Activated CD4-positive, alpha-beta memory T cell treated with anti-CD3 and anti-CD28 coated beads, Interleukin-2, amount 10 ng/mL, durations not matched to agents 7 days and 5 days (primary cell): ENCODE data around the gene DPH2. TPM values are rescaled to one million over a fixed set of nuclear protein-coding genes. Genes with fewer than 3 reads are reported as not detected.
A peak's percentile ranks its signal among the peaks of the same experiment; 100 is the strongest.

Experiments used
- CTCF ChIA-PET: fragments of 350-600 bp; sonication (Branson Sonifier 250); formaldehyde crosslinking; loops from one replicate; lab custom pipeline; 2021; ENCODE audit warnings: antibody characterized with exemption, inconsistent platforms; lab: Charles Lee
- POLR2A ChIA-PET: fragments of 350-600 bp; sonication (Branson Sonifier 250); formaldehyde crosslinking; loops from one replicate; lab custom pipeline; 2021; ENCODE audit warnings: antibody characterized with exemption; lab: Charles Lee
- DNase-seq: peaks from one replicate; pipeline ENCODE4 v3.0.0-alpha.2; 2020
- H3K27ac Mint-ChIP-seq: one replicate; pipeline ENCODE4 v1.8.0; 2021; ENCODE audit warnings: mild to moderate bottlenecking, mixed read lengths
- H3K27me3 Mint-ChIP-seq: one replicate; pipeline ENCODE4 v1.8.0; 2021; ENCODE audit warnings: mixed read lengths
- H3K36me3 Mint-ChIP-seq: one replicate; pipeline ENCODE4 v1.8.0; 2021; ENCODE audit warnings: low read depth, mixed read lengths
- H3K4me1 Mint-ChIP-seq: one replicate; pipeline ENCODE4 v1.8.0; 2021; ENCODE audit warnings: mixed read lengths
- H3K4me3 Mint-ChIP-seq: one replicate; pipeline ENCODE4 v1.8.0; 2021; ENCODE audit warnings: mild to moderate bottlenecking, mixed read lengths
- H3K9me3 Mint-ChIP-seq: one replicate; pipeline ENCODE4 v1.8.0; 2021; ENCODE audit warnings: mixed read lengths
- total RNA-seq, 2 experiments: library from RNA; stranded (reverse); gene quantifications; one replicate each; pipeline ENCODE4 v1.2.3, GENCODE V29; 2021

The DPH2 gene
- total RNA-seq, 2 experiments from 2014 or later: 18.0 to 19.2 TPM

DNA sequence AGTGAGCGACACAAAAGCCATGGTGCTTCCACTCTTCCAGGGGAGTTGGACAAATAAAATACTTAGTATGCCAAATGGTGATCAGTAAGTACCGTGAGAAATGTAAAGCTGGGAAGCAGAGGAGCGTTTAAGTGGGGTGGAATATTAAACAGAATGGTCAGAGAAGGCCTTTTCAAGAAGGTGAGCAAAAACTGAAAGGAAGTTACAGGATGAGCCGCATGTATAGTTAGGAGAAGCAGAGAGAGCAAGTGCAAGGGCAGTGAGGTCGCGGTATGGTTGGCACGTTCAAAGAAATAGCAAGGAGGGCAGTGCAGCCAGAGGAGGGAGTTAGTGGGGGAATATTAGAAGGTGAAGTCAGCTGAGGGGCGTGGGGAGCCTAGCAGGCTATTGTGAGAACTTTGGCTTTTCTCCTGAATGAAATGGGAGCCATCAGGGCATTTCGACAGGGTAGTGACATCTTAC, 4.2 kb downstream of the DPH2 start:
- POLR2A ChIA-PET: interaction anchor here (1.2 to 3.5 kb wide), 4 partner anchors 27 to 324 kb away, joined by 3 to 18 read pairs (median 9); partner anchors contain the start of genes IPO13, KDM4A and ST3GAL3

DNA sequence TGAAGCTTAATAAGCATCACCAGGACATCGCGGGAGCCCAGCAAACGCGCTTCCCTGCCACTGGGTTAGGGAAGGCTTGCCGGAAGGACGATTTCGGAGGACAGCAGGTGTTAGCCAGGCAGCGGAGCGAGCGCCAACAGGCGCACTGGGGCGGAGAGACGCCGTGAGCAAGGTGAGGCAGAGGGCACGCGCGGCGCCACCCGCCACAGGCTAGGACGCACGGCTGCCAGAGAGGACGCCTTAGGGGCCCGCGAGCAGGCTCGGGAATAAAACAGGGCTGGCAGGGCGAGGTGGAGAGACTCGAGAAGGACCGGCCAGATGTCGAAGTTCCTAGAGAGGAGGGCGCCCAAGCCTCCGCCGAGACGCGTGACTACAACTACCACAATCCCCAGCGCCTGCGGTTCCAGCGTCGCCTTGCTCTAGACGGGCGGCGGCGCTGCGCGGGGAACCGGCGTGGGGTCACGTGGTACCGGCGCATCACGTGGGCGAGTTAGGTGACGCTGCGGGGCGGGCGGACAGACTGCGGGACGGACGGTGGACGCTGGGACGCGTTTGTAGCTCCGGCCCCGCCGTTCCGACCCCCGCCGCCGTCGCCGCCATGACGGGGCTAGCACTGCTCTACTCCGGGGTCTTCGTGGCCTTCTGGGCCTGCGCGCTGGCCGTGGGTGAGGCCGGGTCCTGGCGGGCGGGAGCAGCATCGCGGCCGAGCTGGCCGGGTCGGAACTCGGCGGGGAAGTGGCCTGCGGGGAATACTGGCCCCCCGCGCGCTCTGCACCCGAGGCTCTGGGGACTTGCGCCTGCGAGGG, 4.8 kb downstream of the DPH2 start, which contains the start of gene ATP6V0B:
Gene ATP6V0B (plus strand): TSS at position 518 of the 806 bp plus-strand sequence. CDS start 81 bp downstream, at position 599.
- no peaks in the 10 kb centered on the region for H3K27me3 Mint-ChIP-seq
- POLR2A ChIA-PET: interaction anchor here (0.5 to 3.5 kb wide), 16 partner anchors 11 to 657 kb away, joined by 3 to 19 read pairs (median 4); partner anchors contain the start of genes CCDC24, ELOVL1, IPO13 and KDM4A
- peaks cover 34% of the 10 kb centered on the region for H3K36me3 Mint-ChIP-seq
- CTCF ChIA-PET: interaction anchor here (0.7 to 2.1 kb wide), 7 partner anchors 15 to 211 kb away, joined by 3 to 10 read pairs (median 3); partner anchors contain the start of gene IPO13
- no peaks in the 10 kb centered on the region for H3K9me3 Mint-ChIP-seq
- H3K4me1 Mint-ChIP-seq: peaks cover 63% of the 10 kb centered on the region
- peak within 1 kb of the TSS; percentile 89 for H3K4me3 Mint-ChIP-seq
- peak within 1 kb of the TSS; percentile 80 for H3K27ac Mint-ChIP-seq
- DNase-seq: peak; percentile 96

More for the DNA sequence above, 4.2 kb downstream of the DPH2 start:
- CTCF ChIA-PET: interaction anchor here (0.9 to 2.1 kb wide), 4 partner anchors 18 to 39 kb away, joined by 3 to 6 read pairs (median 4); no protein-coding TSS in a partner anchor
- Mint-ChIP-seq H3K36me3 (peaks cover 34% of the 10 kb centered on the region), H3K9me3 (no peaks in the 10 kb centered on the region), H3K4me3 (peak overlapping the region; percentile 89), H3K4me1 (peaks cover 69% of the 10 kb centered on the region), H3K27ac (peak overlapping the region; percentile 80), H3K27me3 (no peaks in the 10 kb centered on the region)
- DNase-seq: no peak

DNA sequence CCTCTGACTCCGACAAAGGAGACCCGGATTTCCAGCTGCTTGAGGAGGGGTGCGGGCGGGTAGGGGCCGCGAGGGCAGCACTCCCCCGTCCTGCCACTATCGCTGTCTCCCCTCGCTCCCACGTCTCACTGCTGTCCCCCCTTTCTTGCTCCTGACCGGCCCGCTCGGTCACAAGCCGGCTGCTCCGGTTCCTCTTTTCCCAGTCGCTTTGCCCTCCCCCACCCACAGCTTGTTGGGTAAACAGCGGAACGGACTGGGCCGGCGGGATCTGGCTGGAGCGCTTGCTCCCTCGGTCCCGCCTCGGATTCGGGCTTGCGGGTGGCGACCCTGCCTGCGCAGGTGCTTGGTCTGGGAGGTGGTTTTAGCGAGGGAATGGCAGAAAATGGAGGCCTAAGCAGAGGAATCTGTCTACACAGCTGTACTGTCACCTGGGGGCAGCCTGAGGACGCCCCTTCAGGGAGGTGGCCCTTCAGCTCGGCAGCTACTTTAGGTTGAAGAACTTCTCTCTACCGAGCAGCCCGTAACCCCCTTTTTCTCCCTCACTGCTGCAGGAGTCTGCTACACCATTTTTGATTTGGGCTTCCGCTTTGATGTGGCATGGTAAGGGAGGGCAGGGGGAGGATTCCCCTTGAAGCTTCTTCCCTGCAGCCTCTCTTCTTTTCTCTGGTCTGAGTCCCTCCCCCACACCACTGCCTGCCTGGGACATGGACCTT, 5.6 kb downstream of the DPH2 start:
- peak overlapping the region; percentile 80 for H3K27ac Mint-ChIP-seq
- peak overlapping the region; percentile 89 for H3K4me3 Mint-ChIP-seq
- peaks cover 63% of the 10 kb centered on the region for H3K4me1 Mint-ChIP-seq
- ChIA-PET CTCF (interaction anchor here (0.7 to 2.1 kb wide), 9 partner anchors 15 to 212 kb away, joined by 3 to 10 read pairs (median 3); partner anchors contain the start of gene IPO13), POLR2A (interaction anchor here (0.5 to 3.5 kb wide), 17 partner anchors 11 to 746 kb away, joined by 3 to 19 read pairs (median 3); partner anchors contain the start of genes CCDC24, ELOVL1, IPO13 and KDM4A)
- peak; percentile 40 for DNase-seq
- no peaks in the 10 kb centered on the region for H3K27me3 Mint-ChIP-seq
- H3K36me3 Mint-ChIP-seq: peaks cover 34% of the 10 kb centered on the region
- no peaks in the 10 kb centered on the region for H3K9me3 Mint-ChIP-seq

DNA sequence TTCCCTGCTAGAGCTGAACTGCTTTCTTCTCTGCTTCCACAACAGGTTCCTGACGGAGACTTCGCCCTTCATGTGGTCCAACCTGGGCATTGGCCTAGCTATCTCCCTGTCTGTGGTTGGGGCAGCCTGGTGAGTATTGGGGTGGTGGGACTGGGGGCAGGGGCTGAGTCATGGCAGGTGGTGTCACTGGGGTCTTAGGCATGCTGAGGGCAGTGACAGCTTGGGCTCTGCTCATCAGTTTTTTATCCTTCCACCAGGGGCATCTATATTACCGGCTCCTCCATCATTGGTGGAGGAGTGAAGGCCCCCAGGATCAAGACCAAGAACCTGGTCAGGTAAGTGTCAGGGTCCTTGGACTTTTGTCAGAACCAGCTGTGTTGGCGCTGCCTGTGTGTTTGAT, 6.2 kb downstream of the DPH2 start:
- Mint-ChIP-seq H3K36me3 (peaks cover 34% of the 10 kb centered on the region), H3K9me3 (no peaks in the 10 kb centered on the region), H3K27me3 (no peaks in the 10 kb centered on the region), H3K27ac (peak overlapping the region; percentile 80), H3K4me1 (peaks cover 60% of the 10 kb centered on the region), H3K4me3 (peak overlapping the region; percentile 89)
- no peak for DNase-seq
- CTCF ChIA-PET: interaction anchor here (1.1 to 2.1 kb wide), 6 partner anchors 17 to 212 kb away, joined by 3 to 10 read pairs (median 4); partner anchors contain the start of gene IPO13
- POLR2A ChIA-PET: interaction anchor here (0.8 to 3.5 kb wide), 9 partner anchors 11 to 745 kb away, joined by 3 to 19 read pairs (median 9); partner anchors contain the start of genes CCDC24, ELOVL1, IPO13 and KDM4A

DNA sequence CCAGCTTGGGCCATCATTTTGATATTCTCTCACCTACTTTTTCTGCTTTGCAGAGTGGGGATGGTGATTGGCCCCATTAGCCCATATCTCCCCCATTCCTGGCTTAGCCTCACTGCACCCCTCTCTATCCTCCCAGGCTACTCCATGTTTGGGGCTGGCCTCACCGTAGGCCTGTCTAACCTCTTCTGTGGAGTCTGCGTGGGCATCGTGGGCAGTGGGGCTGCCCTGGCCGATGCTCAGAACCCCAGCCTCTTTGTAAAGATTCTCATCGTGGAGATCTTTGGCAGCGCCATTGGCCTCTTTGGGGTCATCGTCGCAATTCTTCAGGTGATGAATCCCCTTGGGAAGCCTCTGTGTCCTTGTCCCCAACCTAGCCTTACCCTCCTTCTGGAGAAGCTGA, 7.1 kb downstream of the DPH2 start:
- CTCF ChIA-PET: interaction anchor here (1.1 to 2.1 kb wide), 2 partner anchors 30 to 71 kb away, joined by 3 to 10 read pairs; partner anchors contain the start of gene IPO13
- Mint-ChIP-seq H3K4me1 (peaks cover 57% of the 10 kb centered on the region), H3K36me3 (peaks cover 34% of the 10 kb centered on the region), H3K27ac (no peak overlapping the region), H3K27me3 (no peaks in the 10 kb centered on the region), H3K4me3 (peak overlapping the region; percentile 89), H3K9me3 (no peaks in the 10 kb centered on the region)
- POLR2A ChIA-PET: interaction anchor here (2.4 kb wide), 1 partner anchor 16 kb away, joined by 15 read pairs; no protein-coding TSS in a partner anchor
- DNase-seq: no peak

DNA sequence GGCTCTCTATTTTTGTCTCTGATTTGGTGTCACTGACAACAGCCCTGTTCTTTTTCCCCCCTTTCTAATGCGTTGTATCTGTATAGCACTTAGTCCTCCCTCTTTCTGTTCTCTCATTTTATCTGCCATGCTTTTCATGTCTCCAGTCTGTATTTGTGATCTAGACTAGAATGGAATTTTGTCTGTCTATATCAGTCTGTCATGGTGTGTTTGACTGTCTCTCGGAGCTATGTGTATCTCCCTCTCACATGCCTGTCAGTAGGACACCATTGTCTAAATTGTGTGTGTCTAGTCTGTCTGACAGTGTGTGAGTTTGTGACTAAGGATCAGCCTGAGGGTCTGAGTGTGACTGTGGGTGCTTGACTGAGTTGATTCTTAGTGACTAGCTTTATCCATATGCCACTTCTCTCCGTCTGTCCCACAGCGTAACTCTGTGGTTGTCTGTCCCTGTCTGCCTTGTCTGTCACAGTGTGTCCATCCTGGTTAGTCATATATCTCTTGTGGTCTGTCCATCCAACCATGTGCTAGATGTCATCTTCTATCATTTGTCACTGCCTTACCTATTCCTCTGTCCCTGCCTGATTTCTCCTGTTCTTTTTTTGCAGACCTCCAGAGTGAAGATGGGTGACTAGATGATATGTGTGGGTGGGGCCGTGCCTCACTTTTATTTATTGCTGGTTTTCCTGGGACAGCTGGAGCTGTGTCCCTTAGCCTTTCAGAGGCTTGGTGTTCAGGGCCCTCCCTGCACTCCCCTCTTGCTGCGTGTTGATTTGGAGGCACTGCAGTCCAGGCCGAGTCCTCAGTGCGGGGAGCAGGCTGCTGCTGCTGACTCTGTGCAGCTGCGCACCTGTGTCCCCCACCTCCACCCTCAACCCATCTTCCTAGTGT, 7.8 kb downstream of the DPH2 start:
- POLR2A ChIA-PET: interaction anchor here (1.0 kb wide), 1 partner anchor 27 kb away, joined by 3 read pairs; no protein-coding TSS in a partner anchor
- no peaks in the 10 kb centered on the region for H3K9me3 Mint-ChIP-seq
- H3K27me3 Mint-ChIP-seq: no peaks in the 10 kb centered on the region
- peaks cover 34% of the 10 kb centered on the region for H3K36me3 Mint-ChIP-seq
- H3K4me3 Mint-ChIP-seq: peak overlapping the region; percentile 72
- CTCF ChIA-PET: no interaction called here
- peaks cover 60% of the 10 kb centered on the region for H3K4me1 Mint-ChIP-seq
- DNase-seq: no peak
- no peak overlapping the region for H3K27ac Mint-ChIP-seq

DNA sequence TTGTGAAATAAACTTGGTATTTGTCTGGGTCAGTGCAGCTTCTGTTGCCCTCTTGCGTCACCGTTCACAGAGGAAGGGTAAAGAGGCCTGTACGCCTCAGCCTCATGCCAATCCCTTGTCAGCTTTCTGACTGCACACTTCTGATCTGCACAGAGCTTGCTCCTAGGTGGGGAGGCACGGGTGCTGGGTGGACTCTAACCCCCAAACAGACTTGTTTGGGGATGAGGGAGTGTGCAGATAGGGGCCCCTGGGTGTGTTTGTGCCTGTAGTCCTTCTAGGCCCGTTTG, 8.4 kb downstream of the DPH2 start:
- CTCF ChIA-PET: no interaction called here
- H3K27me3 Mint-ChIP-seq: no peaks in the 10 kb centered on the region

DNA sequence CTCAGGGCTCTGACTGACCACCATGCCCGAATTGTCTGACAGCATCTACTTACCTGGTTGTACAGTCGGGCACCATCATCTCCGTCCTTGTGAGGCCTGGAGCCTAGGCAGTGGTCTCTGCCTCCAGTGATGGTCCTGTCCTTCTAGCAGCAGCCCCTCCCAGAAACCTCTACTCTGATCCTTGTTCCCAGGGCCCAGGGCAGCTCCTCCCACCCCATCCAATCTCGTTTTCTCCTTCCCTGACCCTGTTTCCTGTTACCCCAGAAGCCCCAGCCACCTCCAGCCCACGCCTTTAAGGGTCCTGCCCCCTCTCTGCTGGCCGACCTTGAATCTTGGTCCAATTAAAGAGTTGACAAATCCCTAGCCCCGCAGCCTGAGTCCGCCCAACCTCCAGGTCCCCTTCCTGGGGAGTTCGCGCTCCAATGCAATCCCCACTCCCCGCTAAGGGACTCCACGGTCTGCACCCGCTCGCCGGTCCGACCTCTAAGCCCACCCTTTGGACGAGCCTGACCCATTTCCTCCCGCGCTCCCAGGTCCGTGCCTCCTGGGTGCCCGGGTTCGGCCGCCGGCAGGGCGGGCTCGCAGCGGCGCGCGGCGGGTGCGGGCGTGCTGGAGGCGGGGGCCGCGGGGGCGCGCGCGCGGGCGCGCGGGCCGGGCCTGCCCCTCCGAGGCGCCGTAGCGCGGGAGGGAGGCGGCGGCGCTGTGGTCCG, 8.9 kb downstream of the DPH2 start, which contains the start of gene B4GALT2:
Gene B4GALT2 (plus strand): TSS at position 660 of the 710 bp plus-strand sequence. CDS start 1,951 bp downstream, outside the sequence.
- peaks cover 56% of the 10 kb centered on the region for H3K4me1 Mint-ChIP-seq
- H3K27me3 Mint-ChIP-seq: no peaks in the 10 kb centered on the region
- peaks cover 26% of the 10 kb centered on the region for H3K36me3 Mint-ChIP-seq
- H3K4me3 Mint-ChIP-seq: peak within 1 kb of the TSS; percentile 79
- POLR2A ChIA-PET: interaction anchor here (1.0 kb wide), 1 partner anchor 28 kb away, joined by 3 read pairs; no protein-coding TSS in a partner anchor
- DNase-seq: peak; percentile 55
- CTCF ChIA-PET: no interaction called here
- H3K9me3 Mint-ChIP-seq: no peaks in the 10 kb centered on the region
- peak within 1 kb of the TSS; percentile 52 for H3K27ac Mint-ChIP-seq

More for the DNA sequence above, 8.4 kb downstream of the DPH2 start:
- Mint-ChIP-seq H3K4me3 (peak overlapping the region; percentile 72), H3K36me3 (peaks cover 31% of the 10 kb centered on the region), H3K9me3 (no peaks in the 10 kb centered on the region), H3K27ac (no peak overlapping the region), H3K4me1 (peaks cover 61% of the 10 kb centered on the region)
- no peak for DNase-seq
- POLR2A ChIA-PET: interaction anchor here (1.0 kb wide), 1 partner anchor 28 kb away, joined by 3 read pairs; no protein-coding TSS in a partner anchor

DNA sequence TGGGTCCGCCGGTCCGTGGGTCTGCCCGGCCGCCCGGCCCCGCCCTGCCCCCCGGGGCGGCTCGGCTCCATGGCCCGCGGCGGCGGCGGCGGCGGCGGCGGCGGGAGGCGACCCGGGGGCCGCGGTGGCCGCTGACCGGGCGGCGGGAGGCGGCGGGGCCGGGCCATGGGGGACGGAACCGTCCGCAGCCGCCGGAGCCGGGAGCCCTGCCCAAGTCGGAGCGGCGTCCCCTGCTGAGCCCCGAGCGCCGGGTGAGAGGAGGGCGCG, 9.4 kb downstream of the DPH2 start:
- Mint-ChIP-seq H3K4me3 (no peak overlapping the region), H3K27ac (no peak overlapping the region), H3K4me1 (peaks cover 51% of the 10 kb centered on the region), H3K9me3 (no peaks in the 10 kb centered on the region), H3K36me3 (peaks cover 25% of the 10 kb centered on the region), H3K27me3 (no peaks in the 10 kb centered on the region)
- DNase-seq: no peak
- ChIA-PET POLR2A (interaction anchor here (1.3 kb wide), 1 partner anchor 9 kb away, joined by 4 read pairs; the partner anchor contains the start of gene DPH2), CTCF (no interaction called here)

DNA sequence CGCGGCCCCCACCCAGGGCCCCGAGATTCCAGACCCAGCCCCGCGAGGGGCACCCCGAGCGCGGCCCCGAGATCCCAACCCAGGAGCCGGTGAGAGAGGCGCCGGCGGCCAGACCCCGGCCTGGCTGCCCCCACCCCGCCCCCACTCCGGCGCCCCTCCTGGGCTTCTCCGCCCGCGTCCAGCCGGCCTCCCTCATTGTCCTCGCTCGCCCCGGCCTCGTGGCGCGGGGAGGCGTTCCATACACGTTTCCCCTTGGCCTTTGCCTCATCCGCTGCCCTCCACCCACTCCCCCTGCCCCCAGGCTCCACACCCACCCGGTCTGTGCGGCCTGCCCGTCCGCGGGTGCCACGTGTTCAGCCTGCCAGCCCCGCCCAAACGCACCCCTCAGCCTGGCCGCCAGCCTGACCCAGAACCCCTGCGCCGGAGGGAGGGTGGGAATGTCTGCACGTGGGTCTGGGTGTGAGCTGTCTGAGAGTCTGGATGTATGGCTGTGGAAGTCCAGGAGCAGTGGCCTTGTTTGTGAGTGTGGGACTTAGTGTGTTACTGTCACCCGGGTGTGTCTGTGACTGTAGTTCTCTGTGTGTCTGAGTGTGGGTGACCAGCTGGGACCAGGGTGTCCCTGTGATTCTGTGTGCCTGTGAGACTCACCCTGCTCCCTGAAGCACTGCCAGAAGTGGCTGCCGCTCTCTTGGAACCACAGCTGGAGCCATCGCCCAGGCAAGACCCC, 9.9 kb downstream of the DPH2 start:
- ChIA-PET CTCF (interaction anchor here (0.9 kb wide), 1 partner anchor 25 kb away, joined by 4 read pairs; no protein-coding TSS in a partner anchor), POLR2A (interaction anchor here (1.3 kb wide), 1 partner anchor 10 kb away, joined by 4 read pairs; the partner anchor contains the start of gene DPH2)
- Mint-ChIP-seq H3K36me3 (peaks cover 25% of the 10 kb centered on the region), H3K27me3 (no peaks in the 10 kb centered on the region), H3K9me3 (no peaks in the 10 kb centered on the region), H3K4me1 (peaks cover 46% of the 10 kb centered on the region), H3K4me3 (peak overlapping the region; percentile 79), H3K27ac (peak overlapping the region; percentile 44)
- DNase-seq: no peak
